Effector CD8-positive, alpha-beta T cell (primary cell): Measurements from ENCODE around the gene ZNF90.
"Not testable (repeated sequence)": the region's sequence is repeated elsewhere in the genome, so short reads cannot be mapped to it uniquely, and the experiment has no call there.

Experiments used
- DNase-seq: peaks from one replicate; lab custom pipeline; 2025; lab: John Stamatoyannopoulos, UW
- total RNA-seq, 4 experiments: gene quantifications; one replicate each; lab custom pipeline; 2026; lab: John Stamatoyannopoulos, UW

ZNF90 gene
- 3.1 to 6.2 (median 3.5) reads per million in 4 experiments for total RNA-seq

- DNase-seq: peak; percentile 83
These were observed at the start of gene ZNF90 for GRCh38 chr19:20077791-20078463. TSS of gene ZNF90 (plus strand) at chr19:20078000. CDS start at chr19:20078133, 133 bp downstream.

- DNase-seq: no peak
These were observed 49.2 kb upstream of the ZNF90 start for GRCh38 chr19:20028611-20029010.

- DNase-seq: no peak
These were observed 41.9 kb upstream of the ZNF90 start for GRCh38 chr19:20035935-20036334.

GRCh38 chr19:20038358-20039202, 39.2 kb upstream of the ZNF90 start:
- peak; percentile 10 for DNase-seq

GRCh38 chr19:20039203-20039723, 38.5 kb upstream of the ZNF90 start, which contains the start of gene ZNF682:
TSS of gene ZNF682 (minus strand) at chr19:20039505. CDS start at chr19:20039345, 160 bp downstream.
- peak; percentile 94 for DNase-seq

GRCh38 chr19:20044663-20045062, 33.1 kb upstream of the ZNF90 start:
- no peak for DNase-seq

GRCh38 chr19:20045742-20046141, 32.1 kb upstream of the ZNF90 start:
- not testable (repeated sequence) for DNase-seq

GRCh38 chr19:20051841-20052768, 25.7 kb upstream of the ZNF90 start:
- DNase-seq: peak; percentile 38

GRCh38 chr19:20058738-20059137, 19.1 kb upstream of the ZNF90 start:
- DNase-seq: not testable (repeated sequence)

GRCh38 chr19:20060282-20060681, 17.5 kb upstream of the ZNF90 start:
- DNase-seq: no peak

GRCh38 chr19:20066861-20067260, 10.9 kb upstream of the ZNF90 start:
- no peak for DNase-seq

GRCh38 chr19:20067943-20068342, 9.9 kb upstream of the ZNF90 start:
- DNase-seq: no peak

GRCh38 chr19:20068559-20068958, 9.2 kb upstream of the ZNF90 start:
- DNase-seq: not testable (repeated sequence)

- DNase-seq: no peak
These were observed 7.1 kb upstream of the ZNF90 start for GRCh38 chr19:20070691-20071090.

GRCh38 chr19:20072936-20073335, 4.9 kb upstream of the ZNF90 start:
- DNase-seq: no peak

- no peak for DNase-seq
These were observed 806 bp downstream of the ZNF90 start for GRCh38 chr19:20078581-20079031.

GRCh38 chr19:20079476-20079875, 1.7 kb downstream of the ZNF90 start:
- no peak for DNase-seq

GRCh38 chr19:20080656-20081055, 2.9 kb downstream of the ZNF90 start:
- DNase-seq: no peak

- not testable (repeated sequence) for DNase-seq
These were observed 4.5 kb downstream of the ZNF90 start for GRCh38 chr19:20082232-20082833.

- not testable (repeated sequence) for DNase-seq
These were observed 5.1 kb downstream of the ZNF90 start for GRCh38 chr19:20082876-20083275.

- no peak for DNase-seq
These were observed 24.3 kb downstream of the ZNF90 start for GRCh38 chr19:20102097-20102496.
